Measurements from ENCODE around the gene C12orf42.
A peak's percentile ranks its signal among the peaks of the same experiment; 100 is the strongest.

The C12orf42 gene

GRCh38 chr12:103495469-103496456 lies at the start of gene C12orf42:
C12orf42 (minus strand) TSS chr12:103495968; CDS start chr12:103478426, 17,542 bp downstream.
- peak; percentile 35 for DNase-seq

- DNase-seq = no peak
These were observed 46.3 kb upstream of the C12orf42 start for GRCh38 chr12:103542078-103542477.

- no peak for DNase-seq
These were observed 44.6 kb upstream of the C12orf42 start for GRCh38 chr12:103540319-103540718.

GRCh38 chr12:103538397-103538796 lies 42.6 kb upstream of the C12orf42 start:
- DNase-seq = no peak

- DNase-seq = no peak
These were observed 34.7 kb upstream of the C12orf42 start for GRCh38 chr12:103530307-103531066.

- DNase-seq = no peak
These were observed 33.5 kb upstream of the C12orf42 start for GRCh38 chr12:103529306-103529705.

- no peak for DNase-seq
These were observed 28.6 kb upstream of the C12orf42 start for GRCh38 chr12:103524238-103524875.

GRCh38 chr12:103523771-103524170 lies 28.0 kb upstream of the C12orf42 start:
- DNase-seq = no peak

GRCh38 chr12:103520686-103521215 lies 25.0 kb upstream of the C12orf42 start:
- no peak for DNase-seq

- DNase-seq = no peak
These were observed 23.9 kb upstream of the C12orf42 start for GRCh38 chr12:103519632-103520031.

GRCh38 chr12:103518899-103519298 lies 23.1 kb upstream of the C12orf42 start:
- DNase-seq = no peak

- no peak for DNase-seq
These were observed 21.4 kb upstream of the C12orf42 start for GRCh38 chr12:103517161-103517560.

- DNase-seq = no peak
These were observed 19.6 kb upstream of the C12orf42 start for GRCh38 chr12:103515341-103515740.

- DNase-seq = no peak
These were observed 18.1 kb upstream of the C12orf42 start for GRCh38 chr12:103513875-103514274.

- no peak for DNase-seq
These were observed 9.8 kb upstream of the C12orf42 start for GRCh38 chr12:103505371-103506236.

GRCh38 chr12:103504606-103505005 lies 8.8 kb upstream of the C12orf42 start:
- DNase-seq = no peak

- no peak for DNase-seq
These were observed 8.0 kb upstream of the C12orf42 start for GRCh38 chr12:103503546-103504480.

- no peak for DNase-seq
These were observed 5.7 kb upstream of the C12orf42 start for GRCh38 chr12:103501447-103501846.

GRCh38 chr12:103499571-103499970 lies 3.8 kb upstream of the C12orf42 start:
- no peak for DNase-seq

GRCh38 chr12:103498990-103499389 lies 3.2 kb upstream of the C12orf42 start:
- DNase-seq = no peak

Measured in left hindlimb (tissue), 1 donor.